ENCODE results near the gene ABHD16A.
A peak's percentile ranks its signal among the peaks of the same experiment; 100 is the strongest.

Gene ABHD16A

DNA sequence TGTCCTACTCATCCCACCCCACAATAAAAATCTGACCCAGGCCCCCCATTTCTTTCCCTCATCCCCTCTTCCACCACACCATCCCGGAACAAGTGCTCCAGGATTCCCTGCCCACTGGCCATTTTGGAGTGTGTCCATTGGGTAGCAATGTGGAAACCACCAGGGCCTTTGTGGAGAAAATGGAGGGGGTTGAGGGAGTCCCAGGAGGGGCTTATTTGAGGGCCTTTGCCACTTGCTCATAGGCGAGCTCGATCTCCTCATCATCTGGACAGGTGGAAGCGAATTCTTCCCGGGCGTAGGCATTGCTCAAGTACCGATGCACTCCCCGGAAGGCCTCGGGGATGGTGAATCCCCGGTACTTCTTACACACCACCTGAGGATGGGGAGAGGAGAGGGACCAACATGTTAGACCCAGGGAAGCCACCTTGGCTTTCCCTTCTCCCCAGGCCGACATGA lies 27.5 kb upstream of the ABHD16A start:
- DNase-seq (ENCODE audit: low read depth) = no peak

- DNase-seq (ENCODE audit: low read depth) = peak; percentile 93
These were observed 27.0 kb upstream of the ABHD16A start for GRCh38 chr6:31729979-31730630.

- DNase-seq (ENCODE audit: low read depth) = peak; percentile 89
These were observed 26.4 kb upstream of the ABHD16A start for GRCh38 chr6:31729515-31729978.

DNA sequence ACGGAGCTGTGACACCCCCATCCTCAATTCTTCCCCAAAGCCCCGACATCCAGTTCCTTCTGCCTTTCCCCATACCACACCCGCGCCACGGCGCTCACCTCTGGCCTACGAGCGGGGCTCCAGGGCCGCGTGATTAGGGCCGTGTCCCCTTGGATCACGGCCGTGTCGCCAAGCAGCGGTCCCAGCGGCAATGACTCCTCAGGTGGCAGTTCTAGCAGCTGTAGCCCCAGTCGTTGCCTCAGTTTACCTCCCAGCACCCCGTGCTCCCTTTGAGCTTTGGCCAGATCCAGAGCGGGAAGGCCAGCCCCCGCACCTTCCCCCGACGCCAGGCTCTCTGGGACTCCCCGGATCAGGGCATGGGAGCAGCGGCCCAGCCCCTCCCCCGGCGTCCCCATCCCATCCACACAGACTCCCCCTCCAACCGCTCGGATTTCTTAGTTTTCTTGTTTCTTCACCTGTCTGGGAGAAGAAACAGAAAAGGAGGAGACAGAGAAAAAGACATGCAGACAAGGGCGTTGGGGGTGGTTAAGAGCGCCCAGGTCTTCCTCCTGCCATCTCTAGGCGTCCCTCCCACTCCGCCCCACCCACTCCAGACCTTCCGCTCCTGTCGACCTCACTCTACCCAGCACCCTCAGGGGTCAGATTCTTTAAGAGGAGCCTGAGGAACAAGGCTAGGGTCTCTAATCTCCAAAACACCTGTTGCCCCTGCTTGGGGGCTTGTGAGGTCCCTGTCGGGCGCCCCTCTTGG lies 25.8 kb upstream of the ABHD16A start, which contains the start of gene DDAH2:
DDAH2 (minus strand) TSS at position 533 of the 748 bp plus-strand sequence; CDS start at position 395, 138 bp downstream.
- DNase-seq (ENCODE audit: low read depth) = no peak

- DNase-seq (ENCODE audit: low read depth) = no peak
These were observed 24.9 kb upstream of the ABHD16A start for GRCh38 chr6:31727717-31728671.

GRCh38 chr6:31727034-31727716 lies 24.1 kb upstream of the ABHD16A start:
- no peak for DNase-seq (ENCODE audit: low read depth)

GRCh38 chr6:31725502-31726350 lies 22.6 kb upstream of the ABHD16A start:
- DNase-seq (ENCODE audit: low read depth) = no peak

- DNase-seq (ENCODE audit: low read depth) = no peak
These were observed 21.0 kb upstream of the ABHD16A start for GRCh38 chr6:31723980-31724691.

DNA sequence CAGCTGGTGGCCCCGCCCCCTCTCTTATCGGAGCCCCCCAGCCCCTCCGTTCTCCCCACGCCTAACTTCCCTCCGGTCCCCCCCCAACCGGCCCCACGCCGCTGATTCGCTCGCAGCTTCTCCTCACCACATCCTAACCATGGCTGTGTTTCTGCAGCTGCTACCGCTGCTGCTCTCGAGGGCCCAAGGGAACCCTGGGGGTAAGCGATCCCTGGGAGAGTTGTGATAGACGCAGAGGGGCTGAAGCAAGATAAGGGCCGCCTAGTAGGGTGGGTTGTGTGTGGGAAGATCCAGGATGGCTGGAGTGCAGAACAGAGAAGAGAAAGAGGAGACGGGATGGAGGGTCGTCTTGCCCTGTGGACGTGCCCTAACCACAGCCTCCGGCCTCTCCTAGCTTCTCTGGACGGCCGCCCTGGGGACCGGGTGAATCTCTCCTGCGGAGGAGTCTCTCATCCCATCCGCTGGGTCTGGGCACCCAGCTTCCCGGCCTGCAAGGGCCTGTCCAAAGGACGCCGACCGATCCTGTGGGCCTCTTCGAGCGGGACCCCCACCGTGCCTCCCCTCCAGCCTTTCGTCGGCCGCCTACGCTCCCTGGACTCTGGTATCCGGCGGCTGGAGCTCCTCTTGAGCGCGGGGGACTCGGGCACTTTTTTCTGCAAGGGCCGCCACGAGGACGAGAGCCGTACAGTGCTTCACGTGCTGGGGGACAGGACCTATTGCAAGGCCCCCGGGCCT lies 20.3 kb upstream of the ABHD16A start, which contains the start of gene MPIG6B:
MPIG6B (plus strand) TSS at position 129 of the 735 bp plus-strand sequence; CDS start at position 140, 11 bp downstream.
- no peak for DNase-seq (ENCODE audit: low read depth)

DNA sequence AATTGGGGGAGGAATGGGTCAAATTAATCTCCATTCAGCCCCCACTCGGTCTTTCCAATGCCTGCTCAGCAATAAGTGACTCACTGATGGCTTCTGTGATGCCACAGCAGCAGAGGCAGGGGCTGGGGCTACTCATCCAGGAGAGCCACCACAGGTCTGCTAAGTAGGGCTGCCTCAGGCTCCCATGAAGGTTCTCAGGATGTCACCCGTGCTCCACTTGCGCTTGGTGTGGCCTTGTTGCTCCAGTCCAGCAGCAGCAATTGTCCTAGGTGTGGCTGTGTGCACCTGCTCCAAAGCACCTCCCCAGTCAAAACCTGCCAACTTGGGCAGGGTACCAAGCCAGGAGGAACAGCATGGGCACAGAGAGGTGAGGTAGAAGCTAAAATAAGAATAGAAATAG lies 19.0 kb upstream of the ABHD16A start:
- no peak for DNase-seq (ENCODE audit: low read depth)

DNA sequence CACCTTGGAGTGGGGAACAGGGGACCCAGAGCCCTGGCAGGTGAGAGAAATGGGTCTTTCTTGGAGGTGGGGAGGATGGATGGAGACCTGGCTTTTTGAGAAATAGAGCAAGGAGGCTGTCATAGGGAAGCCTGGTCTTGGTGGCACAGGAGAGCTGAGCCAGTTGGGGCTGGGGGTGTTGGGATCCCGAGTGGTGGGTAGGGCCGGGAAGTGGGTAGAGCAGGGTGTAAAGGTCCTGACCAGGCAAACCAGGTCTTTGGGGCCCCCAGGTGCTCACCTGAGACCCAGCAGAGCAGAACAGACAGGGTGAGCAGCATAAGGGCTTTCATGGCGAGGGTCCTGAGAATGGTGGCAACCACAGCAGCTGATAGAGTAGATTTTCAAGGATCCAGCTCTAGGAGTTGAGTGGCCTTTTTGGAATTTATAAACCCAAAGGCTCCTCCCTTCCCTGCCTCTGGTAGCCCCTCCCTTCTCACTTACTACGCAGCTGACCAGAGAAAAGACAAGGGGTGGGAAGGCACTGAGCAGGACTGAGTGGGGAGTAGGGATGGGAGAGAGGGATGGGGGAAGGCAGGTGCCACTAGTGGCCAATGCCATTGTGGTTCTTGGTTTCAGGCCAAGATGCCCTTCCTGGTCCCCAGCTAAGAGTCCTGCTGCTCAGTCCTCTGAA lies 18.4 kb upstream of the ABHD16A start, which contains the start of gene LY6G6C:
LY6G6C (minus strand) TSS at position 396 of the 670 bp plus-strand sequence; CDS start at position 329, 67 bp downstream.
- DNase-seq (ENCODE audit: low read depth) = no peak

DNA sequence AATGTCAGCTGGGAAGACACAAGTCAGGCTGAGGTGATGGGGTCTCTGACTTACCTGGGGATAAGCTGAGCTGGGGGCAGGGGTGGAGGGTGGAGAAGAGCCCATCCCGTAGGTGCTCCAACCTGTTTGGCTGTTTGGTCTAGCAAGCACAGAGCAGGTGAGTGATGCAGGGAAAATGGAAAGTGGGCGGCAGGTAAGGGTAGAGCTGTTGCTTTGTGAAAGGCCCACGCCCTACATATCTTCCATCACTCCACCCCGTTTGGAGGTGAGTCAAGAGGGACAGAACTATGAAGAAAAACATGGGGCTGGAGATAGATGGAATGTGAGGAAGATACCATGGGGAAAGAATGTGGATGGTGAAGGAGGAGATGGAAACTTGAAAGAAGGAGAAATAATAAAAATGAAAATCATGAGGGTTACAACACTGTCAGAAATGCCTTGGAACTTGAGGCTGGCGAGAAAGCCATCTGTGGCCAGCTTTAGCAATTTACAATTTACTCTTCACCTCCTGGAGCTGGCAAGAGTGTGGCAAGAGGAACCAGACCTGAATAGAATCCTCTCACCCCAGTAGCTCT lies 17.2 kb upstream of the ABHD16A start:
- DNase-seq (ENCODE audit: low read depth) = no peak

GRCh38 chr6:31719001-31719400 lies 15.9 kb upstream of the ABHD16A start:
- DNase-seq (ENCODE audit: low read depth) = no peak

DNA sequence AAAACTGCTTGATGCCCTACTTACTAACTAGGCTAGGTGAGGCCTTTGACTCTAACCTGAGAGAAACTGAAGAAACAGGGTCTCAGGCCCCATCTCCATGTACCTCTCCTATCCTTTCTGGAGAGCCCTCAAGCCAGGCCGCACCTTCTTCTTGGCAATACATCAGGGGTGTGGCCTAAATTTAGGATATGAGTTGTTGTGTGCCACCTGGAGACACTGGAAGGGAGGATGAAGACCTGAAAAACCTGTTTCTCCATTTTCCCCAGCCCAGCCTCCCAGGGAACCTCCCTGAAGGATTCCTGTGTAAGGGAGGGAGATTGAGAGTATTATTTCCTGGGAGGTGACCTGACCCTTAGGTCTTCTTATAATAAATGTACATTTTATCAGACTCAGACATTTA lies 15.1 kb upstream of the ABHD16A start:
- no peak for DNase-seq (ENCODE audit: low read depth)

- no peak for DNase-seq (ENCODE audit: low read depth)
These were observed 14.5 kb upstream of the ABHD16A start for GRCh38 chr6:31717499-31718222.

- no peak for DNase-seq (ENCODE audit: low read depth)
These were observed 12.2 kb upstream of the ABHD16A start, which contains the start of gene LY6G6D for GRCh38 chr6:31715022-31715958. LY6G6D (plus strand) TSS chr6:31715348; CDS start chr6:31715356, 8 bp downstream.
